Liver (tissue), 9 donors: ENCODE data around the gene LHPP. TPM values are rescaled to one million over a fixed set of nuclear protein-coding genes. Genes with fewer than 3 reads are reported as not detected.

Source experiments
- DNase-seq: peaks from one replicate; pipeline ENCODE4 v3.0.0-alpha.2; 2017; ENCODE audit warnings: low spot score
- H3K27ac ChIP-seq, 2 donors: one replicate each; pipeline ENCODE4 v1.7.0; 2013; ENCODE audit warnings: inconsistent platforms in 2 of 2, low read length in 2 of 2, control low read depth in 1 of 2, low read depth in 1 of 2, mild to moderate bottlenecking in 1 of 2
- H3K27me3 ChIP-seq, 4 donors: one replicate each; pipeline versions ENCODE4 v1.6.1 to v1.7.0; 2013; ENCODE audit warnings: low read length in 3 of 4, inconsistent platforms in 1 of 4, mild to moderate bottlenecking in 1 of 4, moderate library complexity in 1 of 4; ENCODE audit not compliant: control insufficient read depth in 4 of 4, insufficient read depth in 4 of 4
- H3K36me3 ChIP-seq, 4 donors: one replicate each; pipeline versions ENCODE4 v1.6.1 to v1.7.0; 2013; ENCODE audit warnings: low read length in 3 of 4, mild to moderate bottlenecking in 3 of 4, low read depth in 1 of 4, moderate library complexity in 1 of 4; ENCODE audit not compliant: control insufficient read depth in 4 of 4, insufficient read depth in 3 of 4
- H3K4me1 ChIP-seq, 4 donors: one replicate each; pipeline versions ENCODE4 v1.6.1 to v1.7.0; 2013; ENCODE audit warnings: low read length in 3 of 4, mild to moderate bottlenecking in 3 of 4, moderate library complexity in 1 of 4; ENCODE audit not compliant: control insufficient read depth in 4 of 4, insufficient read depth in 4 of 4
- H3K4me3 ChIP-seq, 3 donors: one replicate each; pipeline versions ENCODE4 v1.6.1 to v1.7.0; 2013; ENCODE audit warnings: low read length in 3 of 3, control low read depth in 1 of 3, low read depth in 1 of 3, mild to moderate bottlenecking in 1 of 3
- H3K9ac ChIP-seq, 2 donors: one replicate each; pipeline ENCODE4 v1.7.0; 2013; ENCODE audit warnings: low read length in 2 of 2, mild to moderate bottlenecking in 2 of 2, moderate library complexity in 2 of 2, control low read depth in 1 of 2, low read depth in 1 of 2
- H3K9me3 ChIP-seq, 4 donors: one replicate each; pipeline versions ENCODE4 v1.6.1 to v1.7.0; 2013; ENCODE audit warnings: low read length in 3 of 4; ENCODE audit not compliant: control insufficient read depth in 4 of 4
- ATF3 ChIP-seq: IDR thresholded peaks from 2 replicates; pipeline ENCODE4 v1.6.1; 2016; ENCODE audit warnings: antibody characterized with exemption
- EGR1 ChIP-seq, 2 donors: IDR thresholded peaks; 2 replicates each; pipeline ENCODE4 v1.6.1; 2016 to 2018; ENCODE audit warnings: antibody characterized with exemption in 2 of 2, low read depth in 2 of 2
- FOXA1 ChIP-seq: IDR thresholded peaks from 2 replicates; pipeline ENCODE4 v1.6.1; 2016; ENCODE audit warnings: antibody characterized with exemption
- GABPA ChIP-seq, 2 donors: IDR thresholded peaks in 1 of 2; conservative IDR thresholded peaks in 1 of 2; 2 replicates each; pipeline ENCODE4 v1.6.1; 2016; ENCODE audit warnings: antibody characterized with exemption in 2 of 2, mild to moderate bottlenecking in 1 of 2, moderate library complexity in 1 of 2
- HNF4A ChIP-seq, 2 donors: conservative IDR thresholded peaks; 2 replicates each; pipeline ENCODE4 v1.6.1; 2016; ENCODE audit warnings: antibody characterized with exemption in 2 of 2, mild to moderate bottlenecking in 2 of 2
- JUND ChIP-seq, 2 donors: IDR thresholded peaks; 2 replicates each; pipeline ENCODE4 v1.6.1; 2016; ENCODE audit warnings: antibody characterized with exemption in 2 of 2
- MAX ChIP-seq: IDR thresholded peaks from 2 replicates; pipeline ENCODE4 v1.6.1; 2016; ENCODE audit warnings: antibody characterized with exemption
- NR2F2 ChIP-seq: IDR thresholded peaks from 2 replicates; pipeline ENCODE4 v1.6.1; 2016; ENCODE audit warnings: antibody characterized with exemption
- RAD21 ChIP-seq, 2 donors: IDR thresholded peaks; 2 replicates each; pipeline ENCODE4 v1.6.1; 2016; ENCODE audit warnings: antibody characterized with exemption in 2 of 2, mild to moderate bottlenecking in 2 of 2
- RXRA ChIP-seq, 2 donors: IDR thresholded peaks; 2 replicates each; pipeline ENCODE4 v1.6.1; 2017 to 2018; ENCODE audit warnings: antibody characterized with exemption in 2 of 2, mild to moderate bottlenecking in 1 of 2
- SP1 ChIP-seq: IDR thresholded peaks from 2 replicates; pipeline ENCODE4 v1.6.1; 2018; ENCODE audit warnings: antibody characterized with exemption, mild to moderate bottlenecking
- TAF1 ChIP-seq: conservative IDR thresholded peaks from 2 replicates; pipeline ENCODE4 v1.6.1; 2016; ENCODE audit warnings: antibody characterized with exemption, mild to moderate bottlenecking
- YY1 ChIP-seq: IDR thresholded peaks from 2 replicates; pipeline ENCODE4 v1.6.1; 2016; ENCODE audit warnings: antibody characterized with exemption, mild to moderate bottlenecking
- WGBS: extraction: QIAGEN DNeasy Blood & Tissue Kit; methylation state at CpG from one replicate; pipeline ENCODE4 v1.1.7; 2013; 5-methylcytosine and 5-hydroxymethylcytosine counted together
- polyA plus RNA-seq, 2 donors: library from polyadenylated mRNA; stranded (reverse) in 1 of 2; unstranded in 1 of 2; fragments of 200-250 nt in 1 of 2; fragments of >200 nt in 1 of 2; fragmentation: Nextera tagmentation in 1 of 2; extraction: Ambion mirVana in 1 of 2; gene quantifications; one replicate each; pipeline versions ENCODE4 v1.2.1 to v1.2.3, GENCODE V29; 2013 to 2015
- total RNA-seq, 2 donors: library from RNA; depleted of rRNA; stranded (reverse); fragments of >200 nt; gene quantifications; one replicate each; pipeline ENCODE4 v1.2.3, GENCODE V29; 2014
- TF ChIP-seq, protein P1 (sequence below): fragments of 150-350 bp; IDR thresholded peaks from 2 replicates; pipeline ENCODE4 v1.5.1; 2017; ENCODE audit warnings: improper control_type of control experiment, low read depth, low read length; ENCODE audit not compliant: missing input control
- TF ChIP-seq, protein P2 (sequence below): IDR thresholded peaks from 2 replicates; pipeline ENCODE4 v1.6.1; 2016; ENCODE audit warnings: antibody characterized with exemption, mild to moderate bottlenecking
- TF ChIP-seq, protein P3 (sequence below): IDR thresholded peaks from 2 replicates; pipeline ENCODE4 v1.6.1; 2016; ENCODE audit warnings: antibody characterized with exemption
- donor health status: healthy.
- donor health status: healthy.
- donor health status: healthy.
- donor health status: healthy.
- donor health status: healthy.

The LHPP gene
- total and polyA plus RNA-seq, 4 donors = 15.9 to 39.9 (median 26.2) TPM

- no peaks in the 10 kb centered on the region for H3K9me3 ChIP-seq
- H3K27me3 ChIP-seq = no peaks in the 10 kb centered on the region
- no peaks in the 10 kb centered on the region for H3K36me3 ChIP-seq
- 93% methylated on average over 23 of the region's 23 CpGs for WGBS
- no peak for DNase-seq
- no peak overlapping the region for H3K27ac ChIP-seq
- H3K4me3 ChIP-seq = no peak overlapping the region
- no peaks in the 10 kb centered on the region for H3K4me1 ChIP-seq
- TF ChIP-seq NR2F2 (no peak), EGR1 (IDR thresholded peaks at IDR 0.05; ENCODE audit: low read depth in 2 of 2) (no peak), GABPA (IDR thresholded peaks at IDR 0.05 in 1 of 2, conservative IDR thresholded peaks at IDR 0.05 in 1 of 2) (no peak), SP1 (no peak), TAF1 (no peak), YY1 (no peak), ATF3 (no peak), HNF4A (conservative IDR thresholded peaks at IDR 0.05) (no peak), RXRA (IDR thresholded peaks at IDR 0.05) (no peak), JUND (IDR thresholded peaks at IDR 0.05) (no peak), MAX (no peak)
- TF ChIP-seq, protein P1, sequence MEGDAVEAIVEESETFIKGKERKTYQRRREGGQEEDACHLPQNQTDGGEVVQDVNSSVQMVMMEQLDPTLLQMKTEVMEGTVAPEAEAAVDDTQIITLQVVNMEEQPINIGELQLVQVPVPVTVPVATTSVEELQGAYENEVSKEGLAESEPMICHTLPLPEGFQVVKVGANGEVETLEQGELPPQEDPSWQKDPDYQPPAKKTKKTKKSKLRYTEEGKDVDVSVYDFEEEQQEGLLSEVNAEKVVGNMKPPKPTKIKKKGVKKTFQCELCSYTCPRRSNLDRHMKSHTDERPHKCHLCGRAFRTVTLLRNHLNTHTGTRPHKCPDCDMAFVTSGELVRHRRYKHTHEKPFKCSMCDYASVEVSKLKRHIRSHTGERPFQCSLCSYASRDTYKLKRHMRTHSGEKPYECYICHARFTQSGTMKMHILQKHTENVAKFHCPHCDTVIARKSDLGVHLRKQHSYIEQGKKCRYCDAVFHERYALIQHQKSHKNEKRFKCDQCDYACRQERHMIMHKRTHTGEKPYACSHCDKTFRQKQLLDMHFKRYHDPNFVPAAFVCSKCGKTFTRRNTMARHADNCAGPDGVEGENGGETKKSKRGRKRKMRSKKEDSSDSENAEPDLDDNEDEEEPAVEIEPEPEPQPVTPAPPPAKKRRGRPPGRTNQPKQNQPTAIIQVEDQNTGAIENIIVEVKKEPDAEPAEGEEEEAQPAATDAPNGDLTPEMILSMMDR = no peak
- TF ChIP-seq, protein P2, sequence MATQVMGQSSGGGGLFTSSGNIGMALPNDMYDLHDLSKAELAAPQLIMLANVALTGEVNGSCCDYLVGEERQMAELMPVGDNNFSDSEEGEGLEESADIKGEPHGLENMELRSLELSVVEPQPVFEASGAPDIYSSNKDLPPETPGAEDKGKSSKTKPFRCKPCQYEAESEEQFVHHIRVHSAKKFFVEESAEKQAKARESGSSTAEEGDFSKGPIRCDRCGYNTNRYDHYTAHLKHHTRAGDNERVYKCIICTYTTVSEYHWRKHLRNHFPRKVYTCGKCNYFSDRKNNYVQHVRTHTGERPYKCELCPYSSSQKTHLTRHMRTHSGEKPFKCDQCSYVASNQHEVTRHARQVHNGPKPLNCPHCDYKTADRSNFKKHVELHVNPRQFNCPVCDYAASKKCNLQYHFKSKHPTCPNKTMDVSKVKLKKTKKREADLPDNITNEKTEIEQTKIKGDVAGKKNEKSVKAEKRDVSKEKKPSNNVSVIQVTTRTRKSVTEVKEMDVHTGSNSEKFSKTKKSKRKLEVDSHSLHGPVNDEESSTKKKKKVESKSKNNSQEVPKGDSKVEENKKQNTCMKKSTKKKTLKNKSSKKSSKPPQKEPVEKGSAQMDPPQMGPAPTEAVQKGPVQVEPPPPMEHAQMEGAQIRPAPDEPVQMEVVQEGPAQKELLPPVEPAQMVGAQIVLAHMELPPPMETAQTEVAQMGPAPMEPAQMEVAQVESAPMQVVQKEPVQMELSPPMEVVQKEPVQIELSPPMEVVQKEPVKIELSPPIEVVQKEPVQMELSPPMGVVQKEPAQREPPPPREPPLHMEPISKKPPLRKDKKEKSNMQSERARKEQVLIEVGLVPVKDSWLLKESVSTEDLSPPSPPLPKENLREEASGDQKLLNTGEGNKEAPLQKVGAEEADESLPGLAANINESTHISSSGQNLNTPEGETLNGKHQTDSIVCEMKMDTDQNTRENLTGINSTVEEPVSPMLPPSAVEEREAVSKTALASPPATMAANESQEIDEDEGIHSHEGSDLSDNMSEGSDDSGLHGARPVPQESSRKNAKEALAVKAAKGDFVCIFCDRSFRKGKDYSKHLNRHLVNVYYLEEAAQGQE = no peak
- H3K9ac ChIP-seq = no peak overlapping the region
Observed at GRCh38 chr10:124541076-124541903, 79.7 kb downstream of the LHPP start.

- 93% methylated on average over 3 of the region's 3 CpGs for WGBS
- Histone ChIP-seq H3K27ac (no peak overlapping the region), H3K4me3 (no peak overlapping the region), H3K36me3 (no peaks in the 10 kb centered on the region), H3K4me1 (peaks cover 0 to 2% (median under 1%) of the 10 kb centered on the region in 4 donors), H3K9me3 (no peaks in the 10 kb centered on the region), H3K27me3 (no peaks in the 10 kb centered on the region), H3K9ac (no peak overlapping the region)
- TF ChIP-seq NR2F2 (no peak), MAX (no peak), HNF4A (conservative IDR thresholded peaks at IDR 0.05) (no peak), FOXA1 (no peak), JUND (IDR thresholded peaks at IDR 0.05) (no peak), RXRA (IDR thresholded peaks at IDR 0.05) (no peak), SP1 (no peak), RAD21 (IDR thresholded peaks at IDR 0.05) (no peak), YY1 (no peak), ATF3 (no peak), GABPA (IDR thresholded peaks at IDR 0.05 in 1 of 2, conservative IDR thresholded peaks at IDR 0.05 in 1 of 2) (no peak)
- TF ChIP-seq, protein P3, sequence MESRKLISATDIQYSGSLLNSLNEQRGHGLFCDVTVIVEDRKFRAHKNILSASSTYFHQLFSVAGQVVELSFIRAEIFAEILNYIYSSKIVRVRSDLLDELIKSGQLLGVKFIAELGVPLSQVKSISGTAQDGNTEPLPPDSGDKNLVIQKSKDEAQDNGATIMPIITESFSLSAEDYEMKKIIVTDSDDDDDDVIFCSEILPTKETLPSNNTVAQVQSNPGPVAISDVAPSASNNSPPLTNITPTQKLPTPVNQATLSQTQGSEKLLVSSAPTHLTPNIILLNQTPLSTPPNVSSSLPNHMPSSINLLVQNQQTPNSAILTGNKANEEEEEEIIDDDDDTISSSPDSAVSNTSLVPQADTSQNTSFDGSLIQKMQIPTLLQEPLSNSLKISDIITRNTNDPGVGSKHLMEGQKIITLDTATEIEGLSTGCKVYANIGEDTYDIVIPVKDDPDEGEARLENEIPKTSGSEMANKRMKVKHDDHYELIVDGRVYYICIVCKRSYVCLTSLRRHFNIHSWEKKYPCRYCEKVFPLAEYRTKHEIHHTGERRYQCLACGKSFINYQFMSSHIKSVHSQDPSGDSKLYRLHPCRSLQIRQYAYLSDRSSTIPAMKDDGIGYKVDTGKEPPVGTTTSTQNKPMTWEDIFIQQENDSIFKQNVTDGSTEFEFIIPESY = no peak
- TF ChIP-seq, protein P2 = no peak
- DNase-seq = no peak
Observed at GRCh38 chr10:124542336-124542735, 80.7 kb downstream of the LHPP start.
